Keratinocyte (primary cell): ENCODE results near the gene PDS5A. TPM values are rescaled to one million over a fixed set of nuclear protein-coding genes. Genes with fewer than 3 reads are reported as not detected.

Experiments used
- DNase-seq: peaks from one replicate; pipeline ENCODE4 v3.0.0-alpha.2; 2011; ENCODE audit warnings: low read depth, missing footprints, low spot score
- FAIRE-seq: peaks from 2 replicates; lab custom pipeline; 2011; peaks lifted over from hg19 to GRCh38; lab: Jason Lieb, UNC
- H2AFZ ChIP-seq: 2 replicates; pipeline ENCODE4 v1.6.0; 2012; ENCODE audit warnings: low read length, control low read depth, inconsistent platforms; ENCODE audit not compliant: control insufficient read depth
- H3K27ac ChIP-seq: 2 replicates; pipeline ENCODE4 v1.5.1; 2011; ENCODE audit warnings: low read length; ENCODE audit not compliant: control insufficient read depth, insufficient read depth
- H3K27me3 ChIP-seq: 3 replicates; pipeline ENCODE4 v1.6.0; 2011; ENCODE audit warnings: low read length; ENCODE audit not compliant: control insufficient read depth, insufficient read depth; ENCODE audit errors: extremely low read depth
- H3K36me3 ChIP-seq, 2 experiments: 2 replicates in 1 of 2; 3 replicates in 1 of 2; pipeline ENCODE4 v1.5.1; 2011; ENCODE audit warnings: low read length in 2 of 2, mild to moderate bottlenecking in 1 of 2; ENCODE audit not compliant: control insufficient read depth in 2 of 2, insufficient read depth in 2 of 2; ENCODE audit errors: extremely low read depth in 1 of 2
- H3K4me1 ChIP-seq: 3 replicates; pipeline ENCODE4 v1.5.1; 2011; ENCODE audit warnings: low read length; ENCODE audit not compliant: control insufficient read depth, insufficient read depth; ENCODE audit errors: extremely low read depth
- H3K4me2 ChIP-seq: 3 replicates; pipeline ENCODE4 v1.6.0; 2011; ENCODE audit warnings: low read depth, low read length; ENCODE audit not compliant: control insufficient read depth, insufficient read depth; ENCODE audit errors: extremely low read depth
- H3K4me3 ChIP-seq, 3 experiments: fragments of 200-600 bp in 1 of 3; sonication (generic) in 1 of 3; 2 replicates in 2 of 3; 3 replicates in 1 of 3; pipeline ENCODE4 v1.5.1; 2011 to 2016; ENCODE audit warnings: low read length in 3 of 3, mild to moderate bottlenecking in 3 of 3, control low read depth in 2 of 3, inconsistent platforms in 1 of 3, low read depth in 1 of 3, mixed read lengths in 1 of 3, mixed run types in 1 of 3, moderate library complexity in 1 of 3; ENCODE audit not compliant: control insufficient read depth in 2 of 3, insufficient read depth in 2 of 3; ENCODE audit errors: extremely low read depth in 1 of 3
- H3K79me2 ChIP-seq: 2 replicates; pipeline ENCODE4 v1.6.0; 2012; ENCODE audit warnings: low read length; ENCODE audit not compliant: control insufficient read depth, insufficient read depth
- H3K9ac ChIP-seq: 3 replicates; pipeline ENCODE4 v1.6.0; 2011; ENCODE audit warnings: low read length; ENCODE audit not compliant: control insufficient read depth, insufficient read depth; ENCODE audit errors: extremely low read depth
- H3K9me1 ChIP-seq: 3 replicates; pipeline ENCODE4 v1.6.0; 2011; ENCODE audit warnings: low read length; ENCODE audit not compliant: control insufficient read depth, insufficient read depth; ENCODE audit errors: extremely low read depth
- H3K9me3 ChIP-seq: 2 replicates; pipeline ENCODE4 v1.5.1; 2012; ENCODE audit warnings: low read depth, low read length; ENCODE audit not compliant: control insufficient read depth
- H4K20me1 ChIP-seq: 3 replicates; pipeline ENCODE4 v1.6.0; 2011; ENCODE audit warnings: low read length; ENCODE audit not compliant: control insufficient read depth, insufficient read depth; ENCODE audit errors: extremely low read depth
- EZH2 ChIP-seq: IDR thresholded peaks from one replicate; pipeline ENCODE4 v1.6.1; 2012; ENCODE audit warnings: inconsistent platforms, mild to moderate bottlenecking, low read length, moderate library complexity
- dilution Hi-C: fragments of 300-500 bp; cut with MboI; formaldehyde crosslinking; loops from one replicate; pipeline ENCODE4 v1.7.0; 2020; ENCODE audit warnings: low sequenced_read_pairs; ENCODE audit not compliant: extremely low pct_ligation_motif_present
- polyA plus RNA-seq, 5 experiments: library from polyadenylated mRNA; depleted of rRNA in 3 of 5; stranded (reverse) in 3 of 5; stranded (forward) in 1 of 5; unstranded in 1 of 5; fragments of >200 nt; gene quantifications; 1 replicate in 1 of 5; 2 replicates in 3 of 5; 3 replicates in 1 of 5; pipeline versions ENCODE4 v1.2.1 to v1.2.3, GENCODE V29; 2011 to 2012; ENCODE audit warnings: missing spikeins in 2 of 5, low read depth in 1 of 5, low replicate concordance in 1 of 5
- TF ChIP-seq, protein P1 (sequence below), 3 experiments: IDR thresholded peaks in 1 of 3; conservative IDR thresholded peaks in 1 of 3; optimal IDR thresholded peaks in 1 of 3; 2 replicates in 2 of 3; 3 replicates in 1 of 3; pipeline versions ENCODE3 to v1.5.1; 2011; ENCODE audit warnings: low read length in 3 of 3, mild to moderate bottlenecking in 3 of 3, moderate library complexity in 2 of 3, control low read depth in 1 of 3, inconsistent platforms in 1 of 3; ENCODE audit not compliant: insufficient read depth in 2 of 3; ENCODE audit errors: extremely low read depth in 1 of 3

Gene PDS5A
- polyA plus RNA-seq, 1 donor (not counting 4 experiments of a cell fraction or from before 2014, with no cell fraction given) = 56.0 TPM

GRCh38 chr4:39961311-39961877 lies 16.3 kb downstream of the PDS5A start:
- FAIRE-seq (no peak), DNase-seq (no peak)
- no peaks in the 10 kb centered on the region for H3K9me1 ChIP-seq
- dilution Hi-C loops = no loop called here
- H3K27ac ChIP-seq = no peak overlapping the region
- H3K4me1 ChIP-seq = no peaks in the 10 kb centered on the region
- H3K79me2 ChIP-seq = peaks cover 99% of the 10 kb centered on the region
- no peaks in the 10 kb centered on the region for H3K36me3 ChIP-seq
- H4K20me1 ChIP-seq = peaks cover 3% of the 10 kb centered on the region
- no peak overlapping the region for H3K9ac ChIP-seq
- TF ChIP-seq, protein P1, sequence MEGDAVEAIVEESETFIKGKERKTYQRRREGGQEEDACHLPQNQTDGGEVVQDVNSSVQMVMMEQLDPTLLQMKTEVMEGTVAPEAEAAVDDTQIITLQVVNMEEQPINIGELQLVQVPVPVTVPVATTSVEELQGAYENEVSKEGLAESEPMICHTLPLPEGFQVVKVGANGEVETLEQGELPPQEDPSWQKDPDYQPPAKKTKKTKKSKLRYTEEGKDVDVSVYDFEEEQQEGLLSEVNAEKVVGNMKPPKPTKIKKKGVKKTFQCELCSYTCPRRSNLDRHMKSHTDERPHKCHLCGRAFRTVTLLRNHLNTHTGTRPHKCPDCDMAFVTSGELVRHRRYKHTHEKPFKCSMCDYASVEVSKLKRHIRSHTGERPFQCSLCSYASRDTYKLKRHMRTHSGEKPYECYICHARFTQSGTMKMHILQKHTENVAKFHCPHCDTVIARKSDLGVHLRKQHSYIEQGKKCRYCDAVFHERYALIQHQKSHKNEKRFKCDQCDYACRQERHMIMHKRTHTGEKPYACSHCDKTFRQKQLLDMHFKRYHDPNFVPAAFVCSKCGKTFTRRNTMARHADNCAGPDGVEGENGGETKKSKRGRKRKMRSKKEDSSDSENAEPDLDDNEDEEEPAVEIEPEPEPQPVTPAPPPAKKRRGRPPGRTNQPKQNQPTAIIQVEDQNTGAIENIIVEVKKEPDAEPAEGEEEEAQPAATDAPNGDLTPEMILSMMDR (optimal IDR thresholded peaks at IDR 0.05 in 1 of 3, IDR thresholded peaks at IDR 0.05 in 1 of 3, conservative IDR thresholded peaks at IDR 0.05 in 1 of 3; ENCODE audit: extremely low read depth in 1 of 3, insufficient read depth in 2 of 3, low read length in 3 of 3) = no peak
- TF ChIP-seq EZH2 = no peak
- H3K27me3 ChIP-seq = no peaks in the 10 kb centered on the region
- H3K4me3 ChIP-seq = no peak overlapping the region
- H3K4me2 ChIP-seq = no peak overlapping the region
- H3K9me3 ChIP-seq = no peaks in the 10 kb centered on the region
- no peak overlapping the region for H2AFZ ChIP-seq

DNA sequence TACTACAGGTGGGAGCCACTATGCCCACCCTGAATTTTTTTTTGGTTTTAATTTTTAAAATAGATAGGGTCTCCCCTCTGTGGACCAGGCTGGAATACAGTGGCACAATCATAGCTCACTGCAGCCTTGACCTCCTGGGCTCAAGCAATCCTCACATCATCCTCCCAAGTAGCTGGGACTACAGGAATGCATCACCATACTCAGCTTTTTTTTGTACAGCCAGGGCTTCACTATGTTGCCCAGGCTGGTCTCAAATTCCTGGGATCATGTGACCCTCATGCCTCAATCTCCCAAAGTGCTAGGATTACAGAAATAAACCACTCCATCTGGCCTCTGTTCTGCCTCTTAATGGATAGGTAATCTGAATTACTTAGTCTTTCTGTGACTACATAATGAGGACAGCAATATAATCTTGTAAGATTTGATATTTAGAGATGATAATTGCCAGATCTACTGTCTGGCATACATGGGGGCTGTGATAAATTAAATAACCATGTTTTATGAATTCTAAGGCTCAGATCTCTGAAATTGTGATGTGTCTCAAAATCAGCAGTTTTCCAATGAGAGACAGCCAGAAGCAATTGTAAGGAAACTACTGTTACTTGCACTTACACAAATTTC lies 26.7 kb downstream of the PDS5A start:
- H3K79me2 ChIP-seq = peaks cover 98% of the 10 kb centered on the region
- no peak for DNase-seq
- no peaks in the 10 kb centered on the region for H3K9me1 ChIP-seq
- no peak overlapping the region for H3K27ac ChIP-seq
- no peaks in the 10 kb centered on the region for H3K27me3 ChIP-seq
- dilution Hi-C loops = no loop called here
- H3K36me3 ChIP-seq = no peaks in the 10 kb centered on the region
- H2AFZ ChIP-seq = no peak overlapping the region
- peaks cover 8% of the 10 kb centered on the region for H4K20me1 ChIP-seq
- H3K4me2 ChIP-seq = no peak overlapping the region
- H3K4me1 ChIP-seq = no peaks in the 10 kb centered on the region
- H3K9me3 ChIP-seq = no peaks in the 10 kb centered on the region
- TF ChIP-seq, protein P1 (optimal IDR thresholded peaks at IDR 0.05 in 1 of 3, IDR thresholded peaks at IDR 0.05 in 1 of 3, conservative IDR thresholded peaks at IDR 0.05 in 1 of 3; ENCODE audit: extremely low read depth in 1 of 3, insufficient read depth in 2 of 3, low read length in 3 of 3) = no peak
- TF ChIP-seq EZH2 = no peak
- no peak overlapping the region for H3K4me3 ChIP-seq
- FAIRE-seq = no peak
- no peak overlapping the region for H3K9ac ChIP-seq
